NB4 (cell line): Measurements from ENCODE around the gene VWC2L.

Experiments
- DNase-seq: peaks from one replicate; pipeline ENCODE4 v3.0.0; 2010; ENCODE audit warnings: low read depth
- H3K4me3 ChIP-seq: one replicate; pipeline ENCODE4 v1.5.1; 2011; ENCODE audit warnings: mild to moderate bottlenecking, low read depth, low read length, moderate library complexity
- MYC ChIP-seq: IDR thresholded peaks from 2 replicates; pipeline ENCODE4 v1.6.1; 2011; ENCODE audit warnings: low read depth, low read length
- POLR2A ChIP-seq: IDR thresholded peaks from 2 replicates; pipeline ENCODE4 v1.6.1; 2011; ENCODE audit warnings: mild to moderate bottlenecking; ENCODE audit not compliant: insufficient read length; ENCODE audit errors: extremely low read depth
- TF ChIP-seq, protein P1 (sequence below): IDR thresholded peaks from 2 replicates; pipeline ENCODE4 v1.6.1; 2011; ENCODE audit warnings: low read depth, low read length
- TF ChIP-seq, protein P2 (sequence below): IDR thresholded peaks from one replicate; pipeline ENCODE4 v1.5.1; 2012; ENCODE audit warnings: low read depth, low read length

Gene VWC2L

DNA sequence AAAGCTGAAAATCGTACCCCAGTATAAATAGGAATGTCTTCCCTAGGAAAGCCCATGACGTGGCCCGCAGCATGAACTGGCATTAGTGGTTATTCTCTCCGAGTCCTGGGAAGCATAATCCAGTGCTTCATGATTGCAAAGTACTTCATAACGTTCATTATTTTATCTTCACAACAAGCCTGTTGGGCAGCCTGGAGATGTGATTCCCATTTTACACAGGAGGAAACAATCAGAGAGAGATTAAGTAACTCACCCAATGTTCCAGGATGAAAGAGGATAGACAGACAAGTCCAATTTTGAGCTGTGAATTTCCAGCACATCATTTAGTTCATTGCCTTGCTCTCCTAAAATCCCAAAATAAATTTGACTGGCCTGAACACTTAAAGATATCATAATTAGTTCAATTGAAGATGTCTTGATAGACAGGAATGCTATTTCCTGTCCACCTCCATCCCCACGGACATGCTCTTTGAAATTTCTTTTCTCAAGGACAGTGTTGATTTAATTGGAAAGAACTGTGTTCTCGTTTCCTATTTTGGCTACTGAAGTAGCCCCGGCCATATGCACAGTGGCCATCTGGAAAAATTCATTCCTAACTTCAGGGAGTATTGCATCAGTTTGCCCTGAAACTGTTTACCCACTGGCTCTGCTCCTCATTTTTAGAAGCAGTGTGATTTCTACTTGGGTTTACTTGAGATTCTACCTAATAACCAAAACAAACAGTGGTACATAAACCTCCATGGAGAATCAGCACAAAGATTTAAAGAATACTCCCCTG lies 93.9 kb downstream of the VWC2L start:
- DNase-seq, result no peak
- no peak overlapping the region for H3K4me3 ChIP-seq
- TF ChIP-seq, protein P1, sequence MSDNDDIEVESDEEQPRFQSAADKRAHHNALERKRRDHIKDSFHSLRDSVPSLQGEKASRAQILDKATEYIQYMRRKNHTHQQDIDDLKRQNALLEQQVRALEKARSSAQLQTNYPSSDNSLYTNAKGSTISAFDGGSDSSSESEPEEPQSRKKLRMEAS, result no peak
- TF ChIP-seq, protein P2, sequence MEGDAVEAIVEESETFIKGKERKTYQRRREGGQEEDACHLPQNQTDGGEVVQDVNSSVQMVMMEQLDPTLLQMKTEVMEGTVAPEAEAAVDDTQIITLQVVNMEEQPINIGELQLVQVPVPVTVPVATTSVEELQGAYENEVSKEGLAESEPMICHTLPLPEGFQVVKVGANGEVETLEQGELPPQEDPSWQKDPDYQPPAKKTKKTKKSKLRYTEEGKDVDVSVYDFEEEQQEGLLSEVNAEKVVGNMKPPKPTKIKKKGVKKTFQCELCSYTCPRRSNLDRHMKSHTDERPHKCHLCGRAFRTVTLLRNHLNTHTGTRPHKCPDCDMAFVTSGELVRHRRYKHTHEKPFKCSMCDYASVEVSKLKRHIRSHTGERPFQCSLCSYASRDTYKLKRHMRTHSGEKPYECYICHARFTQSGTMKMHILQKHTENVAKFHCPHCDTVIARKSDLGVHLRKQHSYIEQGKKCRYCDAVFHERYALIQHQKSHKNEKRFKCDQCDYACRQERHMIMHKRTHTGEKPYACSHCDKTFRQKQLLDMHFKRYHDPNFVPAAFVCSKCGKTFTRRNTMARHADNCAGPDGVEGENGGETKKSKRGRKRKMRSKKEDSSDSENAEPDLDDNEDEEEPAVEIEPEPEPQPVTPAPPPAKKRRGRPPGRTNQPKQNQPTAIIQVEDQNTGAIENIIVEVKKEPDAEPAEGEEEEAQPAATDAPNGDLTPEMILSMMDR, result no peak
- TF ChIP-seq MYC (no peak), POLR2A (no peak)

DNA sequence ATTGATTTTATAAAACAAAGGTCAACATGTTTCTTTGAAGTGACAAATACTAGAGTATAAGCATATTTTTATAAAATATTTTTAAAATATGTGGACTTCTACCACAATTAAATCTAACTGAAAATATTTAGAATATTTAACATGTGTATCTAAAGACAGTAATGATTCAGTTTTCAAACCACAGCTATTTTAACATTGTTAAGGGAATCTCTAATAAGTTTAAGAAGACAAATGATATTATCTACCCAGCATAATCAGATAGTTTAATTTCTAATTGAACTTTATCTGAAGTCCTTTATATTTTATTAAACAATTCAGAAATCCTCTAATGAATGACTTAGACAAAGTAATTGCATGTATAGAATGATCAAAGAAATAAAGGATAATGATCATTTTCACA lies 96.2 kb downstream of the VWC2L start:
- no peak overlapping the region for H3K4me3 ChIP-seq
- no peak for DNase-seq
- TF ChIP-seq MYC (no peak), POLR2A (no peak)
- TF ChIP-seq, protein P2, result no peak
- TF ChIP-seq, protein P1, result no peak

DNA sequence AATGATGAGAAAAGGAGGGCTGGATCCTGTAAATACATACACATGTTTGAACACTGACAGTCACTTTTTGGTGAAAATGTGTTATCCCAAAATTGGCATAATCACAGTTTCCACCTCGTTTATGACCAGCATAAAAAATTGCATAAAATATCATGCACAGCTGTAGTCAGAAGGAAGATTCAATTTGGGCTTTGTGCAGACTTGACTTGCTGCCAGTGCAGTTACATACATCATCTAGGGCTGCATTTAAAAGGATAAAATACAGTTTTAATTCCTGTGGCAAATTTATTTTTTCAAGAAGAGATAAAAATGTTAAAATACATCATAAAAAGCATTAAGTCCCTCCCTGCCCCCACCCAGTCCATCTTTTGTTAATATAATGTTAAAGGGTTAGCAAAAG lies 103.8 kb downstream of the VWC2L start:
- DNase-seq, result no peak
- TF ChIP-seq, protein P1, result no peak
- TF ChIP-seq, protein P2, result no peak
- TF ChIP-seq POLR2A (no peak), MYC (no peak)
- H3K4me3 ChIP-seq, result no peak overlapping the region

DNA sequence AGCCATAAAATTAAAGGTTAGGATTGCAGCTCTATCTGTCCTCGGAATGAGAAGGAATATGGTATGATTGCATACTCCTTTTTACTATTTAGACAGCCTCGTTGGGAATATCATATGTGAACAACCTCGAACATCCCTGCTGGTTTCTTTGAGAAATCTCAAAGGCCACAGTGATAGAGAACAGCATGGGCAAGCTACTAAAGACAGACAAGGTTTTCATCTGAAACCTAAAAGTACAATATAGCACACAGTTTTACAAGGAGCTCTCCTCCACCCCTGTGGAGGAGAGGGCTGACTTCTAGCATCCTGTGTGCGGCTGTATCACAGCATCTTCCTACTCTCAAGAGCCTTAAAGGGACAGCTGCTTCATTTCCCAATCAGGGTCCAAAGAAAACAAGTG lies 104.3 kb downstream of the VWC2L start:
- no peak for DNase-seq
- H3K4me3 ChIP-seq, result no peak overlapping the region
- TF ChIP-seq, protein P1, result no peak
- TF ChIP-seq MYC (no peak), POLR2A (no peak)
- TF ChIP-seq, protein P2, result no peak

DNA sequence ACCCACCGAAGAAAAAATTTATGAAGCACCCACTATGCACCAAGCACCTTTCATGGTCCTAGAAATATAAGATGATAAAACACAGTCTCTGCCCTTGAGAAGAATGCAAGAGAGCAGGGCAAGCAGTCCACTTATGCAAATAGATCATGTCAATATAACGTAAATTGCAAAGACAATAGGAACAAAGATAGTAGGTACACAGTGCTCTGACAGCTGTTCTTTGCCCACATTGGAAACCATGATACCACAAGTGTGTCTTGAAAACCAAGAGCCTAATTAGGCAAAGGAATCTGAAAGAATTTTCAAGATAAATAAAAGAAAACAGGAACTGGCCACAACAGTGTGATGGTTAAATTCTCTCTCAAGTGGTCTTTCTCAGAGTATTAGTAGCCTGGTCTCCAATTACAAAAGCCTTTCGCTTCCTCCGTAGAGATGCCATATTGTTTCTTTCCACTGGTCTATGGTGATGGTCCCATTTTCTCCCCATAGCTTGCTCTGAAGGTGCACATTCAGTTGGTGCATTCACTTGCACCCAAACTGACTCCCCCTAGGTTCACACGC lies 108.5 kb downstream of the VWC2L start:
- H3K4me3 ChIP-seq, result no peak overlapping the region
- DNase-seq, result no peak
- no peak for TF ChIP-seq MYC
- TF ChIP-seq, protein P1, result no peak
- TF ChIP-seq, protein P2, result no peak
- TF ChIP-seq POLR2A, result no peak
